Measurements from ENCODE around the gene NT5DC2.
"Not testable (repeated sequence)": the region's sequence is repeated elsewhere in the genome, so short reads cannot be mapped to it uniquely, and the experiment has no call there.

NT5DC2 gene

GRCh38 chr3:52528586-52529375 lies 4.9 kb downstream of the NT5DC2 start:
- H4K20me1 ChIP-seq (ENCODE audit: control insufficient read depth, insufficient read depth, low read depth, low read length), result 0 out of 2 replicates have a peak, but pooled peaks cover 5% of the 10 kb centered on the region
- H3K9me2 ChIP-seq (replicated peaks; ENCODE audit: control insufficient read depth, low read length), result no peaks in the 10 kb centered on the region
- peaks cover 36% of the 10 kb centered on the region for H3K79me2 ChIP-seq (ENCODE audit: control insufficient read depth, low read length)
- H3K9me3 ChIP-seq (ENCODE audit: control insufficient read depth, insufficient read depth, low read length), result no peaks in the 10 kb centered on the region
- H3K27me3 ChIP-seq (ENCODE audit: control insufficient read depth, low read length), result no peaks in the 10 kb centered on the region
- peaks cover 12% of the 10 kb centered on the region for H3K4me1 ChIP-seq (ENCODE audit: control insufficient read depth, low read length)
- no peak for TF ChIP-seq EZH2phosphoT487 (IDR thresholded peaks at IDR 0.05; ENCODE audit: borderline replicate concordance, low read length)
- TF ChIP-seq CTCF (IDR thresholded peaks at IDR 0.05; ENCODE audit: low read depth, low read length, poor library complexity, severe bottlenecking), result no peak
- no peak overlapping the region for H3K4me3 ChIP-seq (ENCODE audit: low read length)
- H3F3A ChIP-seq (ENCODE audit: control insufficient read depth, insufficient read depth), result no peaks in the 10 kb centered on the region
- H3K27ac ChIP-seq (ENCODE audit: low read depth, low read length), result no peak overlapping the region
- H3K36me3 ChIP-seq (ENCODE audit: control insufficient read depth, low read length), result peaks cover 58% of the 10 kb centered on the region
- H3K4me2 ChIP-seq (ENCODE audit: low read length), result no peak overlapping the region

- H3K9me3 ChIP-seq (ENCODE audit: control insufficient read depth, insufficient read depth, low read length), result no peaks in the 10 kb centered on the region
- H3K27me3 ChIP-seq (ENCODE audit: control insufficient read depth, low read length), result no peaks in the 10 kb centered on the region
- 0 out of 2 replicates have a peak, but pooled peaks cover 5% of the 10 kb centered on the region for H4K20me1 ChIP-seq (ENCODE audit: control insufficient read depth, insufficient read depth, low read depth, low read length)
- peaks cover 12% of the 10 kb centered on the region for H3K4me1 ChIP-seq (ENCODE audit: control insufficient read depth, low read length)
- H3F3A ChIP-seq (ENCODE audit: control insufficient read depth, insufficient read depth), result no peaks in the 10 kb centered on the region
- no peak overlapping the region for H3K27ac ChIP-seq (ENCODE audit: low read depth, low read length)
- TF ChIP-seq EZH2phosphoT487 (IDR thresholded peaks at IDR 0.05; ENCODE audit: borderline replicate concordance, low read length) (no peak), CTCF (IDR thresholded peaks at IDR 0.05; ENCODE audit: low read depth, low read length, poor library complexity, severe bottlenecking) (no peak)
- H3K79me2 ChIP-seq (ENCODE audit: control insufficient read depth, low read length), result peaks cover 32% of the 10 kb centered on the region
- H3K36me3 ChIP-seq (ENCODE audit: control insufficient read depth, low read length), result peaks cover 58% of the 10 kb centered on the region
- no peak overlapping the region for H3K4me2 ChIP-seq (ENCODE audit: low read length)
- H3K4me3 ChIP-seq (ENCODE audit: low read length), result no peak overlapping the region
- no peaks in the 10 kb centered on the region for H3K9me2 ChIP-seq (replicated peaks; ENCODE audit: control insufficient read depth, low read length)
Measured at GRCh38 chr3:52527732-52528585, 5.7 kb downstream of the NT5DC2 start.

DNA sequence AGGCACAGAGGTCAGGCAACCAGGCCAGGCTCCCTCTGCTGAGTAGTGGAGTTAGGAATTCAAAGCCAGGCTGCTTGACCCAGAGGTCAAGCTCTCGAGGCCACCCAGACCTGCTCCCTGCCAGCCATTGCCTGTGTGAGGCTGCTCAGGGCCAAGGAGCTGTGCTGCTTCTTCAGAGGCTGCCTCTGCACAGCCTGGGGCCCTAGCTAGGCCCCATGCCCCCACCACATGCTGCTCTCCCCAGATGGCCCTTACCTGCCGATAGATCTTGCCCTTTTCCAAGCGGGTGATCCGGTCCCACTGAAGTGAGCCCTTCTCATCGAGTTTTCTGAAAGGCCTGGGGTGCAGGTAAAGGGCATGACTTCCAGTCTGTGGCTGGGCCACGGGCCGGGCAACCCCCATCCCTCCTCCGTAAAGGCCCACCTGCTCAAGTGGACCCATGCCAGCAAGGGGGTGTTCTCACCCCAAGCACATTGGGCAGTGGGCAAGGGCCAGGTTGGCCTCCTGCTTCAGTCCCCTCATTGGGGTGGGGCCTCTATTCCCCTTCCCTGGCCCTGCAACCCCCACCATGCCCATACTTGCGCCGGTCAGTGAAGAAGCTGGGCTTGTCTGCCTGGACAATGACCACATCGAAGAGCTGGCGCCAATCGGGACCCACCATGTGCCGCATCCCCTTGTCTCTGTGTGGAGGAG lies 6.5 kb downstream of the NT5DC2 start:
- Histone ChIP-seq H3F3A (ENCODE audit: control insufficient read depth, insufficient read depth) (no peaks in the 10 kb centered on the region), H3K9me3 (ENCODE audit: control insufficient read depth, insufficient read depth, low read length) (no peaks in the 10 kb centered on the region), H3K79me2 (ENCODE audit: control insufficient read depth, low read length) (peaks cover 24% of the 10 kb centered on the region), H3K27me3 (ENCODE audit: control insufficient read depth, low read length) (no peaks in the 10 kb centered on the region), H3K4me2 (ENCODE audit: low read length) (no peak overlapping the region), H3K27ac (ENCODE audit: low read depth, low read length) (no peak overlapping the region), H4K20me1 (ENCODE audit: control insufficient read depth, insufficient read depth, low read depth, low read length) (0 out of 2 replicates have a peak, but pooled peaks cover 3% of the 10 kb centered on the region), H3K4me3 (ENCODE audit: low read length) (no peak overlapping the region), H3K4me1 (ENCODE audit: control insufficient read depth, low read length) (peaks cover 6% of the 10 kb centered on the region), H3K9me2 (replicated peaks; ENCODE audit: control insufficient read depth, low read length) (no peaks in the 10 kb centered on the region), H3K36me3 (ENCODE audit: control insufficient read depth, low read length) (peaks cover 55% of the 10 kb centered on the region)
- TF ChIP-seq CTCF (IDR thresholded peaks at IDR 0.05; ENCODE audit: low read depth, low read length, poor library complexity, severe bottlenecking) (no peak), EZH2phosphoT487 (IDR thresholded peaks at IDR 0.05; ENCODE audit: borderline replicate concordance, low read length) (no peak)

- peaks cover 19% of the 10 kb centered on the region for H3K79me2 ChIP-seq (ENCODE audit: control insufficient read depth, low read length)
- H3F3A ChIP-seq (ENCODE audit: control insufficient read depth, insufficient read depth); H3K4me3 ChIP-seq (ENCODE audit: low read length); H4K20me1 ChIP-seq (ENCODE audit: control insufficient read depth, insufficient read depth, low read depth, low read length); H3K27ac ChIP-seq (ENCODE audit: low read depth, low read length); H3K27me3 ChIP-seq (ENCODE audit: control insufficient read depth, low read length); H3K9me3 ChIP-seq (ENCODE audit: control insufficient read depth, insufficient read depth, low read length); H3K4me2 ChIP-seq (ENCODE audit: low read length); H3K9me2 ChIP-seq (replicated peaks; ENCODE audit: control insufficient read depth, low read length); H3K4me1 ChIP-seq (ENCODE audit: control insufficient read depth, low read length): not testable (repeated sequence)
- H3K36me3 ChIP-seq (ENCODE audit: control insufficient read depth, low read length), result peaks cover 50% of the 10 kb centered on the region
Measured at GRCh38 chr3:52526671-52527038, 7.0 kb downstream of the NT5DC2 start.

All from DOHH2 (cell line).